HEK293 (cell line): ENCODE measurements around the gene HES3.

Experiments
- CTCF ChIP-seq: fragments of 450-650 bp; formaldehyde crosslinking; IDR thresholded peaks from 2 replicates; pipeline ENCODE4 v1.5.1; 2016; ENCODE audit warnings: missing biosample characterization, missing genetic modification characterization
- ELK4 ChIP-seq: IDR thresholded peaks from 2 replicates; pipeline ENCODE4 v1.6.1; 2011; ENCODE audit warnings: mild to moderate bottlenecking, low read depth, low read length, borderline replicate concordance
- ZBTB10 ChIP-seq: fragments of 450-650 bp; formaldehyde crosslinking; IDR thresholded peaks from 2 replicates; pipeline ENCODE4 v1.5.1; 2016; ENCODE audit warnings: missing biosample characterization, missing genetic modification characterization
- ZBTB8A ChIP-seq: fragments of 450-650 bp; formaldehyde crosslinking; IDR thresholded peaks from 2 replicates; pipeline ENCODE4 v1.5.1; 2016; ENCODE audit warnings: missing biosample characterization, missing genetic modification characterization
- ZNF146 ChIP-seq: fragments of 450-650 bp; formaldehyde crosslinking; IDR thresholded peaks from 2 replicates; pipeline ENCODE4 v1.5.1; 2016; ENCODE audit warnings: missing biosample characterization, missing genetic modification characterization

GRCh38 chr1:6212193-6212959 is 31.6 kb upstream of the HES3 start:
- TF ChIP-seq ZBTB8A (tag by site-specific recombination): no peak
- TF ChIP-seq CTCF (tag by site-specific recombination): no peak
- no peak for TF ChIP-seq ZBTB10 (tag by site-specific recombination)
- TF ChIP-seq ZNF146 (tag by site-specific recombination): no peak
- no peak for TF ChIP-seq ELK4
